Measurements from ENCODE around the gene PYGL.
"Not testable (repeated sequence)": the region's sequence is repeated elsewhere in the genome, so short reads cannot be mapped to it uniquely, and the experiment has no call there.

PYGL gene

GRCh38 chr14:50970886-50971781 is 26.9 kb upstream of the PYGL start:
- no peaks in the 10 kb centered on the region for H3K27me3 ChIP-seq (ENCODE audit: insufficient read depth, low read length)
- no peaks in the 10 kb centered on the region for H3K36me3 ChIP-seq (ENCODE audit: insufficient read depth, low read length)
- no peak overlapping the region for H3K4me3 ChIP-seq (ENCODE audit: low read length)
- 96% methylated on average over 5 of the region's 6 CpGs for WGBS
- no peak overlapping the region for H3K27ac ChIP-seq (ENCODE audit: low read depth, low read length)
- H3K9me3 ChIP-seq (ENCODE audit: insufficient read depth, low read depth, low read length) = no peaks in the 10 kb centered on the region
- H3K4me1 ChIP-seq (ENCODE audit: insufficient read depth, low read length) = no peaks in the 10 kb centered on the region
- no peak overlapping the region for H3K9ac ChIP-seq (ENCODE audit: low read depth, low read length)

GRCh38 chr14:50967790-50968189 is 23.5 kb upstream of the PYGL start:
- no peaks in the 10 kb centered on the region for H3K27me3 ChIP-seq (ENCODE audit: insufficient read depth, low read length)
- no peaks in the 10 kb centered on the region for H3K4me1 ChIP-seq (ENCODE audit: insufficient read depth, low read length)
- WGBS = 87% methylated on average over 2 of the region's 2 CpGs
- H3K9me3 ChIP-seq (ENCODE audit: insufficient read depth, low read depth, low read length) = no peaks in the 10 kb centered on the region
- no peak overlapping the region for H3K27ac ChIP-seq (ENCODE audit: low read depth, low read length)
- no peak overlapping the region for H3K9ac ChIP-seq (ENCODE audit: low read depth, low read length)
- no peak overlapping the region for H3K4me3 ChIP-seq (ENCODE audit: low read length)
- H3K36me3 ChIP-seq (ENCODE audit: insufficient read depth, low read length) = no peaks in the 10 kb centered on the region

GRCh38 chr14:50967103-50967502 is 22.8 kb upstream of the PYGL start:
- H3K9ac ChIP-seq (ENCODE audit: low read depth, low read length) = no peak overlapping the region
- H3K27ac ChIP-seq (ENCODE audit: low read depth, low read length) = no peak overlapping the region
- no peaks in the 10 kb centered on the region for H3K27me3 ChIP-seq (ENCODE audit: insufficient read depth, low read length)
- 84% methylated on average over 3 of the region's 3 CpGs for WGBS
- H3K4me1 ChIP-seq (ENCODE audit: insufficient read depth, low read length) = no peaks in the 10 kb centered on the region
- H3K4me3 ChIP-seq (ENCODE audit: low read length) = no peak overlapping the region
- no peaks in the 10 kb centered on the region for H3K36me3 ChIP-seq (ENCODE audit: insufficient read depth, low read length)
- H3K9me3 ChIP-seq (ENCODE audit: insufficient read depth, low read depth, low read length) = no peaks in the 10 kb centered on the region

GRCh38 chr14:50964683-50965390 is 20.6 kb upstream of the PYGL start:
- no peaks in the 10 kb centered on the region for H3K4me1 ChIP-seq (ENCODE audit: insufficient read depth, low read length)

GRCh38 chr14:50963919-50964318 is 19.6 kb upstream of the PYGL start:
- H3K9me3 ChIP-seq (ENCODE audit: insufficient read depth, low read depth, low read length) = no peaks in the 10 kb centered on the region
- WGBS = 94% methylated on average over 5 of the region's 5 CpGs

More at GRCh38 chr14:50964683-50965390, 20.6 kb upstream of the PYGL start:
- no peaks in the 10 kb centered on the region for H3K27me3 ChIP-seq (ENCODE audit: insufficient read depth, low read length)
- H3K9ac ChIP-seq (ENCODE audit: low read depth, low read length) = no peak overlapping the region
- H3K36me3 ChIP-seq (ENCODE audit: insufficient read depth, low read length) = no peaks in the 10 kb centered on the region
- 88% methylated on average over 5 of the region's 5 CpGs for whole genome bisulfite sequencing
- no peaks in the 10 kb centered on the region for H3K9me3 ChIP-seq (ENCODE audit: insufficient read depth, low read depth, low read length)
- H3K27ac ChIP-seq (ENCODE audit: low read depth, low read length) = no peak overlapping the region
- H3K4me3 ChIP-seq (ENCODE audit: low read length) = no peak overlapping the region

GRCh38 chr14:50961605-50962221 is 17.4 kb upstream of the PYGL start:
- H3K4me1 ChIP-seq (ENCODE audit: insufficient read depth, low read length) = no peaks in the 10 kb centered on the region
- H3K4me3 ChIP-seq (ENCODE audit: low read length) = no peak overlapping the region
- H3K9me3 ChIP-seq (ENCODE audit: insufficient read depth, low read depth, low read length) = no peaks in the 10 kb centered on the region
- no peak overlapping the region for H3K9ac ChIP-seq (ENCODE audit: low read depth, low read length)
- H3K36me3 ChIP-seq (ENCODE audit: insufficient read depth, low read length) = no peaks in the 10 kb centered on the region
- whole genome bisulfite sequencing = 82% methylated on average over 2 of the region's 2 CpGs
- H3K27me3 ChIP-seq (ENCODE audit: insufficient read depth, low read length) = no peaks in the 10 kb centered on the region
- H3K27ac ChIP-seq (ENCODE audit: low read depth, low read length) = no peak overlapping the region

More at GRCh38 chr14:50963919-50964318, 19.6 kb upstream of the PYGL start:
- H3K36me3 ChIP-seq (ENCODE audit: insufficient read depth, low read length) = no peaks in the 10 kb centered on the region
- H3K4me1 ChIP-seq (ENCODE audit: insufficient read depth, low read length) = no peaks in the 10 kb centered on the region
- H3K27me3 ChIP-seq (ENCODE audit: insufficient read depth, low read length) = no peaks in the 10 kb centered on the region
- H3K9ac ChIP-seq (ENCODE audit: low read depth, low read length) = no peak overlapping the region
- no peak overlapping the region for H3K4me3 ChIP-seq (ENCODE audit: low read length)
- no peak overlapping the region for H3K27ac ChIP-seq (ENCODE audit: low read depth, low read length)

- no peaks in the 10 kb centered on the region for H3K9me3 ChIP-seq (ENCODE audit: insufficient read depth, low read depth, low read length)
- no peak overlapping the region for H3K4me3 ChIP-seq (ENCODE audit: low read length)
- no peak overlapping the region for H3K27ac ChIP-seq (ENCODE audit: low read depth, low read length)
- H3K27me3 ChIP-seq (ENCODE audit: insufficient read depth, low read length) = no peaks in the 10 kb centered on the region
- no peak overlapping the region for H3K9ac ChIP-seq (ENCODE audit: low read depth, low read length)
- no peaks in the 10 kb centered on the region for H3K36me3 ChIP-seq (ENCODE audit: insufficient read depth, low read length)
- 93% methylated on average over 3 of the region's 3 CpGs for WGBS
- peaks cover 5% of the 10 kb centered on the region; the same call in 1 of the 2 replicates for H3K4me1 ChIP-seq (ENCODE audit: insufficient read depth, low read length)
Measured at GRCh38 chr14:50957296-50957695, 13.0 kb upstream of the PYGL start.

- H3K4me1 ChIP-seq (ENCODE audit: insufficient read depth, low read length); H3K27ac ChIP-seq (ENCODE audit: low read depth, low read length); H3K4me3 ChIP-seq (ENCODE audit: low read length); H3K36me3 ChIP-seq (ENCODE audit: insufficient read depth, low read length); H3K27me3 ChIP-seq (ENCODE audit: insufficient read depth, low read length); H3K9me3 ChIP-seq (ENCODE audit: insufficient read depth, low read depth, low read length); H3K9ac ChIP-seq (ENCODE audit: low read depth, low read length): not testable (repeated sequence)
- WGBS = 92% methylated on average over 32 of the region's 32 CpGs
Measured at GRCh38 chr14:50956421-50956820, 12.1 kb upstream of the PYGL start.

- H3K27ac ChIP-seq (ENCODE audit: low read depth, low read length) = no peak overlapping the region
- H3K9ac ChIP-seq (ENCODE audit: low read depth, low read length) = no peak overlapping the region
- no peak overlapping the region for H3K4me3 ChIP-seq (ENCODE audit: low read length)
- H3K9me3 ChIP-seq (ENCODE audit: insufficient read depth, low read depth, low read length) = no peaks in the 10 kb centered on the region
- no peaks in the 10 kb centered on the region for H3K36me3 ChIP-seq (ENCODE audit: insufficient read depth, low read length)
- H3K4me1 ChIP-seq (ENCODE audit: insufficient read depth, low read length) = peaks cover 5% of the 10 kb centered on the region; the same call in 1 of the 2 replicates
- no peaks in the 10 kb centered on the region for H3K27me3 ChIP-seq (ENCODE audit: insufficient read depth, low read length)
- WGBS = 81% methylated on average over 5 of the region's 5 CpGs
Measured at GRCh38 chr14:50955373-50956043, 11.2 kb upstream of the PYGL start.

- no CpG with 5 or more reads among the region's 1 CpG for WGBS
- Histone ChIP-seq H3K4me3 (ENCODE audit: low read length) (no peak overlapping the region), H3K27ac (ENCODE audit: low read depth, low read length) (no peak overlapping the region), H3K9ac (ENCODE audit: low read depth, low read length) (no peak overlapping the region), H3K36me3 (ENCODE audit: insufficient read depth, low read length) (no peaks in the 10 kb centered on the region), H3K9me3 (ENCODE audit: insufficient read depth, low read depth, low read length) (no peaks in the 10 kb centered on the region), H3K4me1 (ENCODE audit: insufficient read depth, low read length) (peaks cover 5% of the 10 kb centered on the region; the same call in 1 of the 2 replicates), H3K27me3 (ENCODE audit: insufficient read depth, low read length) (no peaks in the 10 kb centered on the region)
Measured at GRCh38 chr14:50954811-50955372, 10.6 kb upstream of the PYGL start.
